ENCODE data around the gene NFATC2.

- TF ChIP-seq, protein P1, sequence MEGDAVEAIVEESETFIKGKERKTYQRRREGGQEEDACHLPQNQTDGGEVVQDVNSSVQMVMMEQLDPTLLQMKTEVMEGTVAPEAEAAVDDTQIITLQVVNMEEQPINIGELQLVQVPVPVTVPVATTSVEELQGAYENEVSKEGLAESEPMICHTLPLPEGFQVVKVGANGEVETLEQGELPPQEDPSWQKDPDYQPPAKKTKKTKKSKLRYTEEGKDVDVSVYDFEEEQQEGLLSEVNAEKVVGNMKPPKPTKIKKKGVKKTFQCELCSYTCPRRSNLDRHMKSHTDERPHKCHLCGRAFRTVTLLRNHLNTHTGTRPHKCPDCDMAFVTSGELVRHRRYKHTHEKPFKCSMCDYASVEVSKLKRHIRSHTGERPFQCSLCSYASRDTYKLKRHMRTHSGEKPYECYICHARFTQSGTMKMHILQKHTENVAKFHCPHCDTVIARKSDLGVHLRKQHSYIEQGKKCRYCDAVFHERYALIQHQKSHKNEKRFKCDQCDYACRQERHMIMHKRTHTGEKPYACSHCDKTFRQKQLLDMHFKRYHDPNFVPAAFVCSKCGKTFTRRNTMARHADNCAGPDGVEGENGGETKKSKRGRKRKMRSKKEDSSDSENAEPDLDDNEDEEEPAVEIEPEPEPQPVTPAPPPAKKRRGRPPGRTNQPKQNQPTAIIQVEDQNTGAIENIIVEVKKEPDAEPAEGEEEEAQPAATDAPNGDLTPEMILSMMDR (IDR thresholded peaks at IDR 0.05; ENCODE audit: insufficient read depth, low read length): no peak
- TF ChIP-seq REST (IDR thresholded peaks at IDR 0.05; ENCODE audit: insufficient replicate concordance, low read depth): no peak
- TF ChIP-seq POLR2AphosphoS5 (IDR thresholded peaks at IDR 0.05; ENCODE audit: low read depth): no peak
- TF ChIP-seq GABPA (IDR thresholded peaks at IDR 0.05; ENCODE audit: low read depth): no peak
- TF ChIP-seq SPI1 (IDR thresholded peaks at IDR 0.05; ENCODE audit: borderline replicate concordance, low read depth): no peak
Measured at GRCh38 chr20:51575486-51575885, 33.0 kb upstream of the NFATC2 start.

All from HL-60 (cell line).